ENCODE results near the gene SELPLG.

The SELPLG gene

GRCh38 chr12:108675792-108676191 lies 42.1 kb upstream of the SELPLG start:
- DNase-seq (ENCODE audit: low read depth, low spot score): no peak
- no peak for TF ChIP-seq CTCF (IDR thresholded peaks at IDR 0.05; ENCODE audit: low read depth, low read length)
- no peak overlapping the region for H3K4me3 ChIP-seq (ENCODE audit: low read depth, low read length)
- in situ Hi-C loops (cut with HindIII; ENCODE audit: low sequenced_read_pairs): no loop called here

- no peak for TF ChIP-seq CTCF (IDR thresholded peaks at IDR 0.05; ENCODE audit: low read depth, low read length)
- in situ Hi-C loops (cut with HindIII; ENCODE audit: low sequenced_read_pairs): no loop called here
- DNase-seq (ENCODE audit: low read depth, low spot score): no peak
- no peak overlapping the region for H3K4me3 ChIP-seq (ENCODE audit: low read depth, low read length)
These were observed 38.4 kb upstream of the SELPLG start for GRCh38 chr12:108672054-108672453.

GRCh38 chr12:108671110-108671509 lies 37.4 kb upstream of the SELPLG start:
- TF ChIP-seq CTCF (IDR thresholded peaks at IDR 0.05; ENCODE audit: low read depth, low read length): no peak
- no peak for DNase-seq (ENCODE audit: low read depth, low spot score)
- no peak overlapping the region for H3K4me3 ChIP-seq (ENCODE audit: low read depth, low read length)
- in situ Hi-C loops (cut with HindIII; ENCODE audit: low sequenced_read_pairs): no loop called here

GRCh38 chr12:108670066-108670631 lies 36.5 kb upstream of the SELPLG start:
- no peak for TF ChIP-seq CTCF (IDR thresholded peaks at IDR 0.05; ENCODE audit: low read depth, low read length)
- in situ Hi-C loops (cut with HindIII; ENCODE audit: low sequenced_read_pairs): no loop called here
- no peak overlapping the region for H3K4me3 ChIP-seq (ENCODE audit: low read depth, low read length)
- no peak for DNase-seq (ENCODE audit: low read depth, low spot score)

GRCh38 chr12:108668542-108668941 lies 34.8 kb upstream of the SELPLG start:
- in situ Hi-C loops (cut with HindIII; ENCODE audit: low sequenced_read_pairs): no loop called here
- TF ChIP-seq CTCF (IDR thresholded peaks at IDR 0.05; ENCODE audit: low read depth, low read length): no peak
- H3K4me3 ChIP-seq (ENCODE audit: low read depth, low read length): no peak overlapping the region
- DNase-seq (ENCODE audit: low read depth, low spot score): no peak

GRCh38 chr12:108668063-108668462 lies 34.4 kb upstream of the SELPLG start:
- no peak for DNase-seq (ENCODE audit: low read depth, low spot score)
- in situ Hi-C loops (cut with HindIII; ENCODE audit: low sequenced_read_pairs): no loop called here
- TF ChIP-seq CTCF (IDR thresholded peaks at IDR 0.05; ENCODE audit: low read depth, low read length): no peak
- H3K4me3 ChIP-seq (ENCODE audit: low read depth, low read length): no peak overlapping the region

GRCh38 chr12:108667349-108667748 lies 33.7 kb upstream of the SELPLG start:
- no peak for TF ChIP-seq CTCF (IDR thresholded peaks at IDR 0.05; ENCODE audit: low read depth, low read length)
- in situ Hi-C loops (cut with HindIII; ENCODE audit: low sequenced_read_pairs): no loop called here
- no peak overlapping the region for H3K4me3 ChIP-seq (ENCODE audit: low read depth, low read length)
- no peak for DNase-seq (ENCODE audit: low read depth, low spot score)
